AG09319 (cell line): ENCODE results near the gene CACNA1C.

ENCODE experiments used
- DNase-seq: peaks from one replicate; pipeline ENCODE4 v3.0.0-alpha.2; 2010; ENCODE audit warnings: low read depth; ENCODE audit errors: extremely low read depth
- CTCF ChIP-seq: IDR thresholded peaks from 2 replicates; pipeline ENCODE4 v1.5.1; 2011; ENCODE audit warnings: low read depth, mild to moderate bottlenecking, inconsistent platforms, low read length, moderate library complexity

Gene CACNA1C

GRCh38 chr12:2482938-2483660, 430.3 kb downstream of the CACNA1C start:
- TF ChIP-seq CTCF, result no peak
- no peak for DNase-seq

- no peak for TF ChIP-seq CTCF
- no peak for DNase-seq
Measured at GRCh38 chr12:2483713-2484112, 430.9 kb downstream of the CACNA1C start.

- DNase-seq, result no peak
- TF ChIP-seq CTCF, result no peak
Measured at GRCh38 chr12:2484141-2484776, 431.5 kb downstream of the CACNA1C start.

- no peak for DNase-seq
- TF ChIP-seq CTCF, result no peak
Measured at GRCh38 chr12:2485681-2486080, 432.9 kb downstream of the CACNA1C start.

- no peak for DNase-seq
Measured at GRCh38 chr12:2486796-2487195, 434.0 kb downstream of the CACNA1C start.

GRCh38 chr12:2487278-2487677, 434.5 kb downstream of the CACNA1C start:
- no peak for TF ChIP-seq CTCF

More at GRCh38 chr12:2486796-2487195, 434.0 kb downstream of the CACNA1C start:
- no peak for TF ChIP-seq CTCF

GRCh38 chr12:2488131-2488530, 435.3 kb downstream of the CACNA1C start:
- no peak for TF ChIP-seq CTCF
- no peak for DNase-seq

More at GRCh38 chr12:2487278-2487677, 434.5 kb downstream of the CACNA1C start:
- DNase-seq, result no peak
